Stimulated activated CD4-positive, alpha-beta T cell treated with anti-CD3 and anti-CD28 coated beads, Interleukin-12 subunit alpha, Interleukin-12 subunit beta, amount 100 ng/mL, for 48 hours (primary cell): ENCODE results near the gene OVAAL.

ENCODE experiments used
- DNase-seq, 3 donors: peaks; one replicate each; pipeline ENCODE4 v3.0.0-alpha.2; 2020; ENCODE audit warnings: low read depth in 2 of 3, low spot score in 1 of 3

The OVAAL gene

DNA sequence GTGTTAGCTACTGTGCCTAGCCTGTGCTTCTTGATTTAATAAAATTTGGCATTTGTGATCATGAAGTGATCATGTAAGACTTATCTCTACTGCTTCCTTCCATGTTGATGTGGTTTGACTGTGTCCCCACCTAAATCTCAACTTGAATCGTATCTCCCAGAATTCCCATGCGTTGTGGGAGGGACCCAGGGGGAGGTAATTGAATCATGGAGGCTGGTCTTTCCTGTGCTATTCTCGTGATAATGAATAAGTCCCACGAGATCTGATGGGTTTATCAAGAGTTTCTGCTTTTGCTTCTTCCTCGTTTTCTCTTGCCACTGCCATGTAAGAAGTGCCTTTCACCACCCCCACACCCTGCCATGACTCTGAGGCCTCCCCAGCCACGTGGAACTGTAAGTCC, at the start of gene OVAAL:
TSS of gene OVAAL (plus strand) at position 301 of the 400 bp plus-strand sequence.
- no peak for DNase-seq

DNA sequence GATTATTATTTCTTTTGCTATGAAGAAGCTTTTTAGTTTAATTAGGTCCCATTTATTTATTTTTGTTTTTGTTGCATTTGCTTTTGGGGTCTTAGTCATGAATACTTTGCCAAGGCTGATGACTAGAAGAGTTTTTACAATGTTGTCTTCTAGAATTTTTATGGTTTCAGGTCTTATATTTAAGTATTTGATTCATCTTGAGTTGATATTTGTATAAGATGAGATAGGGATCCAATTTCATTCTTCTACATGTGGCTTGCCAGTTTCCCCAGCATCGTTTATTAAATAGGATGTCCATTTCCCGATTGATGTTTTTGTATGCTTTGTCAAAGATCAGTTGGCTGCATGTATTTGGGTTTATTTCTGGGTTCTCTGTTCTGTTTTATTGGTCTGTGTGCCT, 47.9 kb upstream of the OVAAL start:
- DNase-seq: no peak

DNA sequence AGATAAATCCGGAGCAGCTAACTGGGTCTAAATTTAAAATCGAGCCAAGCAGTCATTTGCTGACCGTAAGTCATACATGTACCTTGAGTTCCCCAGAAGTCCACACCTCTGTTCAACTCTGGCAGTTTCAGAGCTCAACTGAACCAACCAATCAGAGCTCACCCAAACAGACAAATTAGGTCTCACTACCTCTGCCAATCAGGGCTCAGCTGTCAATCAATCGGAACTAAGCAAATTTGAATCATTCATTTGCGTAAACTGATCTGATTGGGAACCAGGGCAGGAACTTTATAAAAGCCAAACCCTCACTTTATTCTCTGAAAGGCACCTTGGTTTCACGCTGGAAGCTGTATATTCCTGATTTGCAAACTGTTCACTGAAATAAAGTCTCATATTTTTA, 45.2 kb upstream of the OVAAL start:
- DNase-seq: no peak

DNA sequence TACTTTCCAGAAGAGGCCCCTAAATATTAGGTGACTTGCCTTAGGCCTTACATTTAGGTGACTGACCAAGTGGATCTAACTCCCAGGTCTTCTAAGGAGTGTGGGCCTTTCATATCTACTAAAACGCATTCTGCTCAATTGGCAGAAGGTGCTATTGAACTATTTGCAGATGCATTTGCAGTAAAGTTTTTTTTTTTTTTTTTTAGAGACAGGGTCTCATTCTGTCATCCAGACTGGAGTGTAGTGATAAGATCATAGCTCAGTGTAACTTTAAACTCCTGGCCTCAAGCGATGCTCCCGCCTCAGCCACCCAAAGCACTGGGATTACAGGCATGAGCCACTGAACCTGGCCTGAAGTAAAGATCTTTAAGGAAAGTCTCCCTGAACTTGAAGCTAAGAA, 43.4 kb upstream of the OVAAL start:
- no peak for DNase-seq

DNA sequence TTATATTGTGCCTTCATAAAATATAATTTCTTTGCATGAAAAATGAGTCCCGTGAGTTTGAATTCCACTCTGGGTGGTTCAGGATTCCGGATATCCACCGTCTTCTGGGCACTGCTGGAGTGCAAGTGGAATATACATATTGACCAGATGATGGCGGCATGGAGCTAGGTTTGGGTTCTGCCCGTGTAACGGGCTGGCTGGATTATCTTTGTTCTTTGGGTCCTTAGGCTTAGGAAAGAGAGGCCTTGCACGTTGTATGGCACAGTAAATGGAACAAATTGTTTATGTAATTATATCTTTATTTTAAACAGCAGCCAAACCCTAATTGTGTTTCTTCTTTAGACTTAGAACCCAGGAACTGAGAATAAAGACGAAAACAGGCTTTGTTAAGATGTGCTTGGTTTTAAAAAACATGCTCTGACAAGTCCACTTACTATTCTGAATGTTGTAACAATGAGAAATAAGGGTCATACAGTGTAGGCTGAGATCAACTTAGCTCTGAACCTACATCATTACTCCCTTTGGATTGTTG, 42.8 kb upstream of the OVAAL start:
- DNase-seq: peak; percentile 15 to 66 (median 29)

DNA sequence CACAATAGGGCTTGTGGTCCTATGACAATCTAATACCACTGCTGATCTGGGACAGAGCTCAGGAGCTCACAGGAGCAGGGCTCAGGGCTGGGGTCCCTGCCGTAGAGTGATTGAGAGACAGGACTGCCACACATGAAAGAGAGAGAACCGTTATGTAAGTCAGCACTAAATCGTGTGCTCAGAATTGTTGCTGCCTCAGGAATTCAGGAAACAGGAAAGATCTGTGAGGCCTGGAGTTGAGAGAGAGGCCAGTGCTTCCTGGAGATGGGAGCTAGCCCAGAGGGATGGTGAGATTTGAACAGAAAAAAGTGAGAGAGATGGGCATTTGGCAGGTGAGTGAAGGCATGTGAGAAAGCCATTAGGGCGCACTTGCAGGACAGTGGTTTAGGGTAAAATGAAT, 38.9 kb upstream of the OVAAL start:
- DNase-seq: no peak

DNA sequence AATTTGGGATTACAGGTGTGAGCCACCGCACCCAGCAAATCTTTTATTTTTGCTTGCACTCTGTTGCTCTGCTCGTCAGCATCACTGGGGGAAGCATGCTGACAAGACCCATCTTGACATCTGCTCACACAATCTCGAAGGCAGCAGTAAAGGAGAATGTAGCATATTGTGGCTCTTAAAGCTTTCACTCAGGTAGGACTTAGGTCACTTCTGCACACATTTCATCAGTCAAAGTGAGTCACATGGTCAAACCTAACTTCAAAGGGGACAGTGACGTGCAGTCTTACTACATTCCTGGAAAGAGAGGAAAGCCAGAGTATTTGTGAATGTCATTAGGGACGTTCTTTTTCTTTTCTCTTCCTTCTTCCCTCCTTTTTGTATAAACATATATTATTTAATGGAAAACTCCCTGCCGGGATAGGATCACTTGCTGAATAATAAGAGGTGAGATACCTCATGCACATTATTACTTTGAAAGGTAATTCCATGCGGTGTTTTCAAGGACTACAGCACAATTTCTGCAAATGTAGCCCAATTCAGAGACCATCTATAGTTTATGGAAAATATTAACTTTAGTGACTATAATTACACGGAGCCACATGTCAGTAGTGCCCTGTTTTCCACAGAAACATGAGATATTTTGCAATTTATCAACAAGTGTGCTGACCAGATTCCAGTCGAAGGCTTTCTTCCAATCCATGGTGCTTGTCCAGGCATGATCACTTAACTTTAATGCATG, 37.1 kb upstream of the OVAAL start:
- no peak for DNase-seq

DNA sequence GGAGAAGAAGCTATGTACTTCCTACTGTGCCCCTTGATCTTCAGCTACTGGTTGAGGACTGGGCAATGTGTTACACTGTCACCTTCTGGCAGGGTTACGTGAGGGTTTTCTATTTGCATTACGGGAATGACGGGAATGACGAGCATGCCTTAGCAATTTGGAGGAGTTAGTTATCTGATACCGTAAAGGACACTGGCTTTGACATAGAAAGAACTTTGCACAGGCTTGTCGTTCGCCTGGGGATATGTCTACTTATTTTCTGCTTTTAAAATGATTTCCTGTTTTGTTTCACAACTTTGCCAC, 36.6 kb upstream of the OVAAL start:
- DNase-seq: no peak

DNA sequence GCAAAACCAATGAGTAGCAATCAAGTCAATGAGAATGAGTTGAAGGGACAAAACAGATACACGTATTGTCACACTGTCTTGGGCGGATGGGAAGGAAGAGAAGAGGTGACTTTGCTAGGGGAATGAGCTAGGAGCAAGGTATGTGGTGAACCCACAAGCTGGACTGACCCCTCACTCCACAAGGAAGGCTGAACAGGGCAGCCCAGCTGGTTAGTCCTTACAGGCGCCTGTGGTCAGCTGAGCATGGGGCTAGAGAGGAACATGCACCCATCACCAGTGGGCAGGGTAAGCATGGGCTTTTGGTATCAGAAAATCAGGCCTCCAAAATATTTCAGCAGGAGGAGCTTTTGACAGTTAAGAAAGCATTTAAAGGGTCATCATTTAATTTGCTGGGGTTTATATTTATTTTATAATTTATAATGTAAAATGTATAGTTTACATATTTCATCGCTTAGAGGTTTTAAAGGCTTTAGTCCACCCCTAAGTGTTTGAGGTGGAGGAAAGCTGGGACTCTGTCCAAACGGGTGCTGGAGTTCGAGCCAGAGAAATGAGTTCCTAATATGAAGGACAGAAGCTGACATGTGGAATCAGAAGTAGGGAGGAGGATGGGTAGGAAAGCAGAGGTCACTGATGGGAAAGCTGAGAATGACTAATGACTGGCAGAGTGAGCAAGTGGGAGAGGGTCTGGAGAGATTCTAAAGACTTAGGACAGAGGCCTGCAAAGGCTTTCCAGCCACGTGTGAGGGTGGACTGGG, 34.4 kb upstream of the OVAAL start:
- DNase-seq: no peak

DNA sequence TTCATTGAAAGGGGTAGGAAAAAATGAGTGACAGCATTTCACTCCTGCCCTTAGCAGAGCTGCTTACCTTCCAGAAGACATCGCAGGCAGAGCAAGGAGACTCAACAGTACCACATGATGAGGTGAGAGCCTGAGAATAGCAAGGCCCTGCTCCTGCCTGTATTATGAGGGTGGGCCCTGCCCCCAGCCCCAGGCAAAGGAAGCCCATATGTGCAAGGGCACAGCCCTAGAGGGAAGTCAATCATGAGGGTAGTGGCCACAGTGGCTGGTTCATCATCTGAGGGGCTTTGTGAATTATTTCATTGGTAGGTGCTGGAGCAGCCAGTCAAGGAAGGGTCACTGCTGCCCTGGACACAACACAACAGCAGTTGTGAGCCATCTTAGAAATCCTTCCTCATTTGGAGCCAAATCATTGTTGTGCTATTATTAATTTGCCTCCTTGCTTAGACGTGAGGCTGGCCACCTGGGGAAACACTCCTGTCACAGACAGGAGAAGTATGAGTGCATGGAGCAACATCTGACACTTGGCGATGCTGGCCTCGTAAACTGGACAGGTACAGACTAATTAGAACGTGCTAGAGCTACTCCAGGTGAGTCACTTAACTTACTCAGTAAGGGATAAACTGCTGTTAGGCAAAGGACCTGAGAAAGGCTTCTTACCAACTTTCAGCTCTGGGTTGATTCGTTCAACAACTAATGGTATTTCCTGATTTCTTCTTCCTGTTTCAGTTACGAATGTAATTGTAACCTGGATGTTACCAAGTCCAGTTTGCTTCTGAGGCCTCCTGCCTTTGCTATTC, 33.6 kb upstream of the OVAAL start:
- no peak for DNase-seq

DNA sequence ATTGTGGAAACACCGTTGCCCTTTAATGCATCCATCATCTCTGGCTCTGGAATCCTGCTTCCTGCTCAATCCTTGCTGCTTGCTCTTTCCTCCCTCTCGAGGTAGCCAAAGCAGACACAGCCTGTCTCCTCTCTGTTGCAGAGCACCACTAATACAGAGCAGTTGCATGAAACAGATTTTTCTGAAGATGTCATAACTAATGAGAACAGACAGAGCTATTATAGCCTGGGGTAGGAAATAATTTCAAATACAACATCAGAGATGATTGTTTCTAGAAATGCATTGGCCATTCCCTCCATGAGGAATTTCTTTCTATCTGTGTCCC, 33.1 kb upstream of the OVAAL start:
- no peak for DNase-seq

DNA sequence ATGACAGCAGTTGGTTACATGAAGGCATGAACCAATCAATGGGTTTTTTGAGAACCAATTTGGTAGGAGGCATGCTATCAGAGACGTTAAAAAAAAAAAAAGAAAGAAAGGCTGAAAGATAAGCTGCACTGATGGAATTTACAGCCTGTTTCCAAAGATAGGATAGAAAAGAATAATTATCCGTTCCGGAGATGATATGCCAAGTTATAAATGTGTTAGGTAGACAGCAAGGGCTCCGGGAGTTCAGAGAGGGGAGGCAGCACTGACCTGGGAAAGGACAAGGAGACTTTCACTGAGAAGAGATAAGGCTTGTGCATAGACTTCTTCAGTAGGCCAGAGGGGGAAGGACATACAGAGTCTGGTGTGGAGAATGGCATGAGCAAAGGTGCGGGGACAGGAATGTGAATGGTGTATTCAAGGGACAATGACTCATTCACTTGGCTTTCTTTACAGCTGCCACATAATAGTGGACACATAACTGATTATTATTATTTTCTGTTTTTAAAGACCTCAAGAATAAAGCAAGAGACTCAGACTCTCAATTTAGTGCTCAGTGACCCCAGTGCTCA, 31.6 kb upstream of the OVAAL start:
- DNase-seq: no peak

DNA sequence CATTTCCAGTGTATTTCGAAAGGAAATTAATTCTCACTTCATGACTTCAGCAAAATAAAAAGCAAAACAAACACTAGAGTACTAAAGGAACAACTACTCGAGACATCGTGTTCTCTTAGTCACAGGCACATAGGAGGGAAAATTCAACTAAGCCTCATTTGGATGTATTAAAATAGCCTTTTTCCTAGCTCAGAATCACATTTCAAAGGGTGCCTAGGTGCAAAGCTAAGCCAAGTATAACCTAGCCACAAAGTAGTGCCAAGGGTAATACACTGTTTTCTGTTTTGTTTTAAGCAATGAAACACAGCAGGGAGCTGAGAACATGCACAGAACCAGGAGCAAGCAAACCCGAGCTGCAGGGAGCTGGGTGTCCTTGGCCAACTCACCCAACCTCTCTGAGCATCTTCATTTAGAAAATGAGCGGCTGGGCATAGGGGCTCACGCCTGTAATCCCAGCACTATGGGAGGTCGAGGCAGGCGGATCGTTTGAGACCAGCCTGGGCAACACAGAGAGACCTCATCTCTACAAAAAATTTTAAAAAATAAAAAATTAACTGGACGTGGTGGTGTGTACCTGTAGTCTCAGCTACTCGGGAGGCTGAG, 29.8 kb upstream of the OVAAL start:
- no peak for DNase-seq

DNA sequence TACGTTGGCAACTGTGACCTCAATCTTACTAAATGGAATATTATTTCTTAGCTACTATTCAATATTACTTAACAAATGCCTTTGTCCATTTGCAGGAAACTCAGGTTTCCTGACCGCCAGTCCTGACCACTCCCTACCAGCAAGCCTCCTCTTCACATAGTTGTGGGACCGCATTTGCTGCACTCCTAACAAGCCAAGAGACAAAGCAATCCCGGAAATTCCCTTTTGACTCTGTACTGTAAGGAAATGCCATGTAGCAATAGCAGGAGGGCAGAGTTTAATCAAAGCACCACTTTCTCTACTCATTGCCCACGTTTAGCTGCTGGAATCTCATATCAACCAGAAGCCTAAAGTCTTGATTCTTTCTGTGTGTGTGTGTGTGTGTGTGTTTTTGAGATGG, 28.3 kb upstream of the OVAAL start:
- no peak for DNase-seq

DNA sequence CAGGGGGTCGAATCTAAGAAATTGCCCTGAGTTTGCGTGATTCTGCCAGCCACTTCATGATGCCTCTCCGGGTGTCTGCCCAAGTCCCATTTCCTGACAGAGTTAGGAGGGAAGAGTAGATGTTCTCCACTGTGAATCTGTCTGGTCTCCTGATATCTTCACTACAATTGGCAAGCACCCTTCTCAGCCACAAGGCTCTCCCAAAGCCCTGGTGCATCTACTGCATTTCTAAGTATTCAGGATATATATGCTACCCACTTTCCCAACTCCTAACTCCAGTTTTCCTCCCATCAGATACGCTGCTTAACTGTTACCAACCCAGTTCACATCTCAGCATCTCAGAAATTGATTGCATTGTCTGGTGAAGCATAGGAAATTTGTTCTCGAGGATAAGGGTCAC, 25.9 kb upstream of the OVAAL start:
- no peak for DNase-seq

DNA sequence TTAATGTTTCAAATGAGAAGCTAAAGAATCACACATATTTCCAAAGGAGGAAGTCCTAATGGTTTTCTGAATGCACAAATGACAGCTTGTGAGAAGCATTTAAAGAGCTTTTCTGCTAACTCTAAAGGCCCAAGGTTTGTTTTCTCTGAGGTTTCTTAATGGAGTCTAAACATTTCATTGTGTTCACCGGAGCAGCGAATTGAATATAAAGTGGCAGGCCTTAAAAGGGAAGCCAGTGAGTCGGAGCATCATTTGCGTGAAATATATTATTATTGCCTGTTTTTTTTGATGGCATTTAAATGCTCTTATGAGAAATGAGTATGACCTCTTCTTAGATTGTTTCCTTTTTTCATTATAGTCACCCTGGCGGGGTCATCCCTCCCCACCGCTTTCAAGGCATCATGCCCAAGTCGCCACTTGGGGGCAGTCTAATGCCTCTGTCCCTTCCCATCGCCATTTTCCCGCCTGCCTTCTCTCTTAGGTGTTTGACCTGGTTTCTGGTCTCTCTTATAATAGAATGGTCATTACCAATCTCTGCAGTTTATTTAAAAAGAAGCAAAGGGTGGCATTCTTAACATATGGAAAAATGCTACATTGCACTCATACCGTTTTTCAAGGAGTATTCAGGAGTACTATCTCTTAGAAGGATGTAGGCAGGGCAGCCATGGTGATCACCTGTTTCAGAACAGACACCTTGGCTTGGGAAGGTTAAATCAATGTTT, 25.3 kb upstream of the OVAAL start:
- DNase-seq: peak; percentile 48 to 72 (median 65)

DNA sequence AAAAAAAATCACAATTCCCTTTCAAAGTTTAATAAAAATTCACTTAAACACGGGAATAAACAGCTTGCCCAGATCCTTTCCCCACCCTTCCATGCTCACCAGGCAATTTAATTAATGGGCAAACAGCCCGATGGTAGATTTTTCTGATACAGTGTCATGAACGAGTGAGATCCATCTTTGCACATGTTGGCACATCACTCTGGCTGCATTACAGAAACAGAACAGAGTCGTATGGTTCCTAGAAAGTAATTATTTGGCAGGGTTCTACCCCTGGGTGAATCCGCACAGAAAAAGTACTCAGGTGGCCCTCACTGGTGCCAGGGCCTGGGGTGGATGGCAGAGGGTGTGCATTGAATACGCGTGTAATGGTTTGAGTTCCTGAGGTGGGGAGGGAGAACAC, 24.6 kb upstream of the OVAAL start:
- DNase-seq: no peak

DNA sequence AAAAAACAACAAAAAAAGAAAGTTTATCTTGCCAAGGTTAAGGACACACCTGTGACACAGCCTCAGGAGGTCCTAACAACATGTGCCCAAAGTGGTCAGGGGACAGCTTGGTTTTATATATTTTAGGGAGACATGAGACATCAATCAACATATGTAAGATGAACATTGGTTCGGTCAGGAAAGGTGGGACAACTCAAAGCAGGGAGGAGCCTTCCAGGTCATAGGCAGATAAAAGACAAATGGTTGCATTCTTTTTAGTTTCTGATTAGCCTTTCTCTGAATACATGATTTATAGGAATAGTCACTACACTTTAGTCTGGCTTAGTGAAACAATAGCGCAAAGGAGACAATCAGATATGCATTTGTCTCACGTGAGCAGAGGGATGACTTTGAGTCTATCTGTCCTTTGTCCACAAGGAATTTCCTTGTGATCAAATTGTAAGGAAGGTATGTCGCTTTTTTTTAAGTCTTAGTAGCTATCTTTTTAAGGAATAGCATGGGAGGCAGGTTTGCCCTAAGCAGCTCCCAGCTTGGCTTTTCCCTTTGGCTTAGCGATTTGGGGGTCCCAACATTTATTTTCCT, 23.3 kb upstream of the OVAAL start:
- no peak for DNase-seq

DNA sequence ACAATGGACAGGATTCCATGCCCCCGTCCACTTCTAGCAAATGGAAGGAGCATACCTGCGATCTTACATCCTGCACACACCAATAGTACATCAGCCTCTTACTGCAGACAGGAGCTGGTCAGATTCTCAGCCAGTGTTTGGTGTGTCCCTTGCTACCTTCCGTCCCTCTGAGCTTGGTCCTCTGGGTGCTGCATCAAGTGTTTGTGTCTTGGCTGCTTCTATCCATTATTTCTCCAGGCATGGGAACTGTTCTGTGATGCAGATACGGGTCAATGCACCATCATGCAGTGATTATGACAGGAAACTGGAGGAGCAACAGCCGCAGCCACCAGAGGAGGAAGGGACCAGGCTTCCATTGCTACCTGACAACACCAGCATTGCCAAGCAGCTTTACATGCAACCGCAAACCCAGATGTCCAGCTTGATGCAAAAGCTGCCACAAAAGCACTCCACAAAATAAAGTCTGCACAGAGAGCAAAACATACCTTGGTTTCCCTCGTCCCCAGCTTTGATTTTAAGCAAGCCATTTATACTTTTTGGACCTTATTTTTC, 21.9 kb upstream of the OVAAL start:
- no peak for DNase-seq

DNA sequence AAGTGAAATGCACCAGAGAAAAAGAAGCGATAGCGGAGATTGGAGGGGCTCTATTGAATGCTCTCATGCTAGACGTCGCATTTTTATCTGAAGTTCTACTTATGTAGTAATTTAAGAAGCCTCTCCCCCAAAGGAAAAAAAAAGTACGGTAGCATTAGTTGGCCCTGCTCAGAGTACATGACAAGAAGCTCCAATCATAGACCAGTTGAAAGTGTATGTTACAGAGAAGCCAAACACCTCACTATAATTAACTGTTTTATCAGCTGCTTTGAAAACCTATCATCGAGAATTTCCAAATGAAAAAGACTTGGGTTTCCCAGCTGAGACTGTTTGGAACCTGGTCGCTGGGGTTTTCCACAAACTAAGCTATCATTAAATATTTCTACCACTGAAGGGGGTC, 19.6 kb upstream of the OVAAL start:
- no peak for DNase-seq
